ENCODE results near the gene ACTR3.

DNA sequence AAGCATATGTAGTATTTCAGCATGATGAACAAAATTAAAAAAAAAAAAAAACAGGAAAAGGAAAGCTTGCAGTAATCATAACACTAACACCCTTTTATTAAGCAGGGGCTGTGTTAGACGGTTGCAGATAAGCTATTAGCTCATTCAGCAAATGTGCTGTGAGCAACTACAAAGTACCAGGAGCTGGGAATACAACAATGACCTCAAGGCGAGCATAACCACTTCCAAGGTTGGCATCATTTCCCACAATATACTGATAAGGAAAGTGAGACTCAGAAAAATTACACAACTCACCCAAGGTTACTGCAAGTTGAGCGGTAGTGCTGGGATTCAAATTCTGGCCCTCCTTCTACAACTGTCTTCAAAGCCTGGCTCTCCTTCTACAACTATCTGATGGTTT is 38.2 kb upstream of the ACTR3 start:
- no peak for TF ChIP-seq POLR2A (IDR thresholded peaks at IDR 0.05)
- TF ChIP-seq, protein P1, sequence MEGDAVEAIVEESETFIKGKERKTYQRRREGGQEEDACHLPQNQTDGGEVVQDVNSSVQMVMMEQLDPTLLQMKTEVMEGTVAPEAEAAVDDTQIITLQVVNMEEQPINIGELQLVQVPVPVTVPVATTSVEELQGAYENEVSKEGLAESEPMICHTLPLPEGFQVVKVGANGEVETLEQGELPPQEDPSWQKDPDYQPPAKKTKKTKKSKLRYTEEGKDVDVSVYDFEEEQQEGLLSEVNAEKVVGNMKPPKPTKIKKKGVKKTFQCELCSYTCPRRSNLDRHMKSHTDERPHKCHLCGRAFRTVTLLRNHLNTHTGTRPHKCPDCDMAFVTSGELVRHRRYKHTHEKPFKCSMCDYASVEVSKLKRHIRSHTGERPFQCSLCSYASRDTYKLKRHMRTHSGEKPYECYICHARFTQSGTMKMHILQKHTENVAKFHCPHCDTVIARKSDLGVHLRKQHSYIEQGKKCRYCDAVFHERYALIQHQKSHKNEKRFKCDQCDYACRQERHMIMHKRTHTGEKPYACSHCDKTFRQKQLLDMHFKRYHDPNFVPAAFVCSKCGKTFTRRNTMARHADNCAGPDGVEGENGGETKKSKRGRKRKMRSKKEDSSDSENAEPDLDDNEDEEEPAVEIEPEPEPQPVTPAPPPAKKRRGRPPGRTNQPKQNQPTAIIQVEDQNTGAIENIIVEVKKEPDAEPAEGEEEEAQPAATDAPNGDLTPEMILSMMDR (IDR thresholded peaks at IDR 0.05): no peak
- TF ChIP-seq POLR2AphosphoS5 (IDR thresholded peaks at IDR 0.05): peak in 2 of 3 donors; percentile 21 to 50
